Measurements from ENCODE around the gene DSG3.

DSG3 gene

DNA sequence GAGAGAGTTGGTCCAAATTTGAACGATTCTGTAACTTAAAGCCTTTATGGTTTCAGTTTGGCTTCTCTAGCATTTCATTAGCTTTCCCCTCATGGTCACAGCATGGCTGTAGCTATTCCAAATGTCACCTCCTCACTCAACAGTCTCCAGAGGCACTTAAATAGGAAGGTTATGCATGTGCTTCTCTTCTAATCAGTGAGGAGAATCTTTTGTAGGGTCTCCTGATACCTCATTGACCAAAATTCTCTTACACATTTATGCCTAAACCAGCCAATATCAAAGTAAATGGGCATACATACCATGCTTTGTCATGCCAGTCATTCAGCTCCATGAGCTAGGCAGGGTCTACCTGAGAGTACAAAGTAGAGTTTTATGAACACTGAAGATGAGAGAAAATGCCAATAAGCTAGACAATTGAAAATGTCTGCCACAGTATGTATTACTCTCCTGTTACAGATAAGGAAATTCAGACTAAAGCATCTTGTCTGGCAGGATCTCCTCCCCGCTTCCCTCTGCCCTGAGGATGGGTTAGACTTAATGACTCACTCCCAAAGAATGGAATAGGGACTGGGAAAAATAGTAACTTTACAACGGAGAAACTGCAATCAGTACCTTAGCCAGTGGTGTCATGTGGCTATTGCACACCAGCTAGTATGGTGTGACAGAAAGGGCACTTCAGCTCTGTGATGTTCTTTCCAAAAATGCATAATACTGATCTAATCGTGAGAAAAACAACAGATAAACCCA lies 65.8 kb downstream of the DSG3 start:
- no peak overlapping the region for H3K4me3 ChIP-seq (ENCODE audit: low read length)
- no CpG with 5 or more reads among the region's 4 CpGs for WGBS (ENCODE audit: insufficient coverage, insufficient read length)
- H3K27ac ChIP-seq (ENCODE audit: low read length) = no peak overlapping the region
- no peaks in the 10 kb centered on the region for H3K27me3 ChIP-seq (ENCODE audit: control insufficient read depth, insufficient read depth, low read length)
- DNase-seq (ENCODE audit: low read depth, low spot score) = no peak
- H3K4me1 ChIP-seq (ENCODE audit: control insufficient read depth, insufficient read depth, low read length) = peaks cover 5% of the 10 kb centered on the region; the same call in 1 of the 2 replicates
- no peaks in the 10 kb centered on the region for H3K9me3 ChIP-seq (ENCODE audit: control insufficient read depth, insufficient read depth, low read length)
- H3K36me3 ChIP-seq (ENCODE audit: control insufficient read depth, insufficient read depth, low read length) = no peaks in the 10 kb centered on the region

- no peaks in the 10 kb centered on the region for H3K27me3 ChIP-seq (ENCODE audit: control insufficient read depth, insufficient read depth, low read length)
- H3K27ac ChIP-seq (ENCODE audit: low read length) = no peak overlapping the region
- no peak for DNase-seq (ENCODE audit: low read depth, low spot score)
- WGBS (ENCODE audit: insufficient coverage, insufficient read length) = no CpG with 5 or more reads among the region's 3 CpGs
- peaks cover 5% of the 10 kb centered on the region; the same call in 1 of the 2 replicates for H3K4me1 ChIP-seq (ENCODE audit: control insufficient read depth, insufficient read depth, low read length)
- no peaks in the 10 kb centered on the region for H3K9me3 ChIP-seq (ENCODE audit: control insufficient read depth, insufficient read depth, low read length)
- H3K4me3 ChIP-seq (ENCODE audit: low read length) = no peak overlapping the region
- H3K36me3 ChIP-seq (ENCODE audit: control insufficient read depth, insufficient read depth, low read length) = no peaks in the 10 kb centered on the region; the same call in 1 of the 2 replicates
These were observed 68.9 kb downstream of the DSG3 start for GRCh38 chr18:31516437-31516836.

DNA sequence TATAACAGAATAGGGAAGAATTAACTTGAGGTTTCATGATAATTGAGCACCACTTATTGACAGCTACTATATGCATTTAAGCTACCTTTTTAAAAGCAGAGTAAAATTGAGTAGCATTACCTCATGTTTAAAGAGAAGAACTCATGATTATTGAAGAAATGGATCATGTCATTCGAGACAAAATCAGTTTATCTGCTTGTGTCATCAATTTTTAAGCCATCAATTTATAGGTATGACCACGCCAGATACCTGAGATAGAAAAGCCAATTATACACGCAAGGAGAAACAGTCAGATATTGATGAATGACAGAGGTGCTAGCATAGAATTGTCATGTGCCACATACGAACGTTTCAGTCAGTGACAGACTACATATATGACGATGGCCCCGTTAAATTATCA lies 78.8 kb downstream of the DSG3 start:
- DNase-seq (ENCODE audit: low read depth, low spot score) = no peak
- Histone ChIP-seq H3K27me3 (ENCODE audit: control insufficient read depth, insufficient read depth, low read length) (no peaks in the 10 kb centered on the region), H3K27ac (ENCODE audit: low read length) (no peak overlapping the region), H3K36me3 (ENCODE audit: control insufficient read depth, insufficient read depth, low read length) (peaks cover 15% of the 10 kb centered on the region; the same call in 1 of the 2 replicates), H3K9me3 (ENCODE audit: control insufficient read depth, insufficient read depth, low read length) (no peaks in the 10 kb centered on the region), H3K4me1 (ENCODE audit: control insufficient read depth, insufficient read depth, low read length) (no peaks in the 10 kb centered on the region), H3K4me3 (ENCODE audit: low read length) (no peak overlapping the region)
- no CpG with 5 or more reads among the region's 7 CpGs for WGBS (ENCODE audit: insufficient coverage, insufficient read length)
